A673 (cell line): ENCODE data around the gene OSBPL1A.

Experiments
- CTCF ChIP-seq: fragments of 300-800, 200-600 bp; sonication (generic); conservative IDR thresholded peaks from 2 replicates; pipeline ENCODE4 v1.5.1; 2017; ENCODE audit warnings: low read depth, mild to moderate bottlenecking, antibody characterized with exemption, low read length, moderate library complexity, mixed read lengths
- EZH2 ChIP-seq: fragments of 200-600 bp; sonication (generic); IDR thresholded peaks from 2 replicates; pipeline ENCODE4 v1.6.1; 2017; ENCODE audit warnings: borderline replicate concordance, low read depth, mild to moderate bottlenecking, mixed read lengths, antibody characterized with exemption, low read length; ENCODE audit not compliant: poor library complexity, severe bottlenecking

- TF ChIP-seq CTCF, result no peak
- TF ChIP-seq EZH2, result no peak
Observed at GRCh38 chr18:24277516-24278195, 120.0 kb downstream of the OSBPL1A start.
